Measurements from ENCODE around the gene HSD3B7.

HSD3B7 gene

DNA sequence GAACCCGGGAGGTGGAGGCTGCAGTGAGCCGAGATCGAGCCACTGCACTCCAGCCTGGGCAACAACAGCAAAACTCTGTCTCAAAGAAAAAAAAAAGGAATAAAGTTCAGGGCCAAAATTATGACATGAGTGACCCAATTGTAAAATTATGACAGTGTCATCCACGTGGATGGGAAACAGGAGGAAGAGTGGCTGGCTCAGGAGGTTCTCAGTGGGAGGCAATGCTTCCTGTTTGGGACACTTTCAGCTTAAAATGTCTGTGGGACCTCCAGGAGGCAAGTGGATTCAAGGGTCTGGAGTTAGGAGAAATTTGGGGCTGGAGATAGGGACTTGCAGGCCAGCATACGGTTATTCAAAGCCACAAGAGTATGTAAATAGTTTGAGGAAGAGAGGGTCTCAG, 40.3 kb downstream of the HSD3B7 start:
- ATAC-seq = no peak
- TF ChIP-seq ZFP30 (CRISPR knock-in tag; IDR thresholded peaks at IDR 0.05) (no peak), ESRRG (CRISPR knock-in tag; IDR thresholded peaks at IDR 0.05) (no peak), TCF4 (CRISPR knock-in tag; IDR thresholded peaks at IDR 0.05; ENCODE audit: borderline replicate concordance) (no peak), TOX (CRISPR knock-in tag; IDR thresholded peaks at IDR 0.05; ENCODE audit: borderline replicate concordance) (no peak), ZNF70 (CRISPR knock-in tag; IDR thresholded peaks at IDR 0.05) (no peak), ARNTL (CRISPR knock-in tag; IDR thresholded peaks at IDR 0.05; ENCODE audit: borderline replicate concordance, low read depth) (no peak), ISL1 (CRISPR knock-in tag; IDR thresholded peaks at IDR 0.05) (no peak), BACH2 (CRISPR knock-in tag; IDR thresholded peaks at IDR 0.05; ENCODE audit: borderline replicate concordance) (no peak), PPARA (CRISPR knock-in tag; IDR thresholded peaks at IDR 0.05; ENCODE audit: borderline replicate concordance) (no peak), ZFP3 (CRISPR knock-in tag; IDR thresholded peaks at IDR 0.05) (no peak), OSR1 (CRISPR knock-in tag; IDR thresholded peaks at IDR 0.05) (no peak)
- TF ChIP-seq, protein P1, sequence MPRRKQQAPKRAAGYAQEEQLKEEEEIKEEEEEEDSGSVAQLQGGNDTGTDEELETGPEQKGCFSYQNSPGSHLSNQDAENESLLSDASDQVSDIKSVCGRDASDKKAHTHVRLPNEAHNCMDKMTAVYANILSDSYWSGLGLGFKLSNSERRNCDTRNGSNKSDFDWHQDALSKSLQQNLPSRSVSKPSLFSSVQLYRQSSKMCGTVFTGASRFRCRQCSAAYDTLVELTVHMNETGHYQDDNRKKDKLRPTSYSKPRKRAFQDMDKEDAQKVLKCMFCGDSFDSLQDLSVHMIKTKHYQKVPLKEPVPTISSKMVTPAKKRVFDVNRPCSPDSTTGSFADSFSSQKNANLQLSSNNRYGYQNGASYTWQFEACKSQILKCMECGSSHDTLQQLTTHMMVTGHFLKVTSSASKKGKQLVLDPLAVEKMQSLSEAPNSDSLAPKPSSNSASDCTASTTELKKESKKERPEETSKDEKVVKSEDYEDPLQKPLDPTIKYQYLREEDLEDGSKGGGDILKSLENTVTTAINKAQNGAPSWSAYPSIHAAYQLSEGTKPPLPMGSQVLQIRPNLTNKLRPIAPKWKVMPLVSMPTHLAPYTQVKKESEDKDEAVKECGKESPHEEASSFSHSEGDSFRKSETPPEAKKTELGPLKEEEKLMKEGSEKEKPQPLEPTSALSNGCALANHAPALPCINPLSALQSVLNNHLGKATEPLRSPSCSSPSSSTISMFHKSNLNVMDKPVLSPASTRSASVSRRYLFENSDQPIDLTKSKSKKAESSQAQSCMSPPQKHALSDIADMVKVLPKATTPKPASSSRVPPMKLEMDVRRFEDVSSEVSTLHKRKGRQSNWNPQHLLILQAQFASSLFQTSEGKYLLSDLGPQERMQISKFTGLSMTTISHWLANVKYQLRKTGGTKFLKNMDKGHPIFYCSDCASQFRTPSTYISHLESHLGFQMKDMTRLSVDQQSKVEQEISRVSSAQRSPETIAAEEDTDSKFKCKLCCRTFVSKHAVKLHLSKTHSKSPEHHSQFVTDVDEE (CRISPR knock-in tag; IDR thresholded peaks at IDR 0.05) = no peak
- TF ChIP-seq, protein P2, sequence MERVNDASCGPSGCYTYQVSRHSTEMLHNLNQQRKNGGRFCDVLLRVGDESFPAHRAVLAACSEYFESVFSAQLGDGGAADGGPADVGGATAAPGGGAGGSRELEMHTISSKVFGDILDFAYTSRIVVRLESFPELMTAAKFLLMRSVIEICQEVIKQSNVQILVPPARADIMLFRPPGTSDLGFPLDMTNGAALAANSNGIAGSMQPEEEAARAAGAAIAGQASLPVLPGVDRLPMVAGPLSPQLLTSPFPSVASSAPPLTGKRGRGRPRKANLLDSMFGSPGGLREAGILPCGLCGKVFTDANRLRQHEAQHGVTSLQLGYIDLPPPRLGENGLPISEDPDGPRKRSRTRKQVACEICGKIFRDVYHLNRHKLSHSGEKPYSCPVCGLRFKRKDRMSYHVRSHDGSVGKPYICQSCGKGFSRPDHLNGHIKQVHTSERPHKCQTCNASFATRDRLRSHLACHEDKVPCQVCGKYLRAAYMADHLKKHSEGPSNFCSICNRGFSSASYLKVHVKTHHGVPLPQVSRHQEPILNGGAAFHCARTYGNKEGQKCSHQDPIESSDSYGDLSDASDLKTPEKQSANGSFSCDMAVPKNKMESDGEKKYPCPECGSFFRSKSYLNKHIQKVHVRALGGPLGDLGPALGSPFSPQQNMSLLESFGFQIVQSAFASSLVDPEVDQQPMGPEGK (CRISPR knock-in tag; IDR thresholded peaks at IDR 0.05; ENCODE audit: borderline replicate concordance) = no peak
- TF ChIP-seq, protein P3, sequence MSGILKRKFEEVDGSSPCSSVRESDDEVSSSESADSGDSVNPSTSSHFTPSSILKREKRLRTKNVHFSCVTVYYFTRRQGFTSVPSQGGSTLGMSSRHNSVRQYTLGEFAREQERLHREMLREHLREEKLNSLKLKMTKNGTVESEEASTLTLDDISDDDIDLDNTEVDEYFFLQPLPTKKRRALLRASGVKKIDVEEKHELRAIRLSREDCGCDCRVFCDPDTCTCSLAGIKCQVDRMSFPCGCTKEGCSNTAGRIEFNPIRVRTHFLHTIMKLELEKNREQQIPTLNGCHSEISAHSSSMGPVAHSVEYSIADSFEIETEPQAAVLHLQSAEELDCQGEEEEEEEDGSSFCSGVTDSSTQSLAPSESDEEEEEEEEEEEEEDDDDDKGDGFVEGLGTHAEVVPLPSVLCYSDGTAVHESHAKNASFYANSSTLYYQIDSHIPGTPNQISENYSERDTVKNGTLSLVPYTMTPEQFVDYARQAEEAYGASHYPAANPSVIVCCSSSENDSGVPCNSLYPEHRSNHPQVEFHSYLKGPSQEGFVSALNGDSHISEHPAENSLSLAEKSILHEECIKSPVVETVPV (CRISPR knock-in tag; IDR thresholded peaks at IDR 0.05) = no peak
- TF ChIP-seq, protein P4, sequence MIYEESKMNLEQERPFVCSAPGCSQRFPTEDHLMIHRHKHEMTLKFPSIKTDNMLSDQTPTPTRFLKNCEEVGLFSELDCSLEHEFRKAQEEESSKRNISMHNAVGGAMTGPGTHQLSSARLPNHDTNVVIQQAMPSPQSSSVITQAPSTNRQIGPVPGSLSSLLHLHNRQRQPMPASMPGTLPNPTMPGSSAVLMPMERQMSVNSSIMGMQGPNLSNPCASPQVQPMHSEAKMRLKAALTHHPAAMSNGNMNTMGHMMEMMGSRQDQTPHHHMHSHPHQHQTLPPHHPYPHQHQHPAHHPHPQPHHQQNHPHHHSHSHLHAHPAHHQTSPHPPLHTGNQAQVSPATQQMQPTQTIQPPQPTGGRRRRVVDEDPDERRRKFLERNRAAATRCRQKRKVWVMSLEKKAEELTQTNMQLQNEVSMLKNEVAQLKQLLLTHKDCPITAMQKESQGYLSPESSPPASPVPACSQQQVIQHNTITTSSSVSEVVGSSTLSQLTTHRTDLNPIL (CRISPR knock-in tag; IDR thresholded peaks at IDR 0.05; ENCODE audit: low read depth) = no peak

DNA sequence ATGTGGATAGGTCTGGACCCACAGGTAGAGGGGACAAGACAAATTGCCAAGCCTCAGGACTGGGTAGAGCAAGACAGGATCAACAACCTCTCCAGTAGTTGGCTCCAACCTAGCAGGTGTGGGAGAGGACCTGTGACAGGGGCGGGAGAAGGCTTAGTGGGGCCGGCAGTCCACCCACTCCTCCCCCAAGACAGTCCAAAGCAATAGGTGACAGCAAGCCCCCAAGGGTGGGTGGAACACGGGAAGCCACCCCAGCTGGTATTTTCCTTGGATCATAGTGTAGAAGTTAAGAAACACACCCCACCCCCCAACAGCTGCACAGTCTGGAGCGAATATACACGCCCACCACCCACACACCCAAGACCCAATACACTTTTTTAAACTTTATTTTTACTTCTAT, 44.3 kb downstream of the HSD3B7 start:
- no peak for ATAC-seq
- TF ChIP-seq ZC3H10 (CRISPR knock-in tag; IDR thresholded peaks at IDR 0.05) (no peak), CSDC2 (CRISPR knock-in tag; IDR thresholded peaks at IDR 0.05) (no peak), GLIS3 (CRISPR knock-in tag; IDR thresholded peaks at IDR 0.05) (no peak), OSR1 (CRISPR knock-in tag; IDR thresholded peaks at IDR 0.05) (no peak)
- TF ChIP-seq, protein P4 (CRISPR knock-in tag; IDR thresholded peaks at IDR 0.05; ENCODE audit: low read depth) = no peak

DNA sequence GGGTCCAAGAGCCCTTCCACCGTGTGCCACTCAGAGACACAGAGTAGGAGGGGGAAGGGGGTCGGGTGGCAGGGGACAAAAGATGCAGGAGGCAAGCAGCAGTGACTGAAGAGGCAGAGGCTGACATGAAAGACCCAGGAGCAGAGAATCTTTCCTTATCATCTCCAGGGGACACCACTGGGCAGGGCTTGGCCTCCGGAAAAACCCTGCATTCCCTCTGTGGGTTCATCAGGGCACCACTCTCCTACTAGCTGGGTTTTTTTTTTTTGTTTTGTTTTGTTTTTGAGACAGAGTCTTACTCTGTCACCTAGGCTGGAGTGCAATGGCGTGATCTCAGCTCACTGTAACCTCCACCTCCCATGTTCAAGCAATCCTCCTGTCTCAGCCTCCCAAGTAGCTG, 46.3 kb downstream of the HSD3B7 start:
- TF ChIP-seq ZC3H10 (CRISPR knock-in tag; IDR thresholded peaks at IDR 0.05) (no peak), CSDC2 (CRISPR knock-in tag; IDR thresholded peaks at IDR 0.05) (no peak), PPARA (CRISPR knock-in tag; IDR thresholded peaks at IDR 0.05; ENCODE audit: borderline replicate concordance) (no peak), SNAI2 (CRISPR knock-in tag; IDR thresholded peaks at IDR 0.05) (no peak), ZNF8 (CRISPR knock-in tag; IDR thresholded peaks at IDR 0.05) (no peak), ARNTL (CRISPR knock-in tag; IDR thresholded peaks at IDR 0.05; ENCODE audit: borderline replicate concordance, low read depth) (no peak), TCF4 (CRISPR knock-in tag; IDR thresholded peaks at IDR 0.05; ENCODE audit: borderline replicate concordance) (no peak), RARB (CRISPR knock-in tag; IDR thresholded peaks at IDR 0.05) (no peak), ZFP3 (CRISPR knock-in tag; IDR thresholded peaks at IDR 0.05) (no peak), GLIS3 (CRISPR knock-in tag; IDR thresholded peaks at IDR 0.05) (no peak), ISL1 (CRISPR knock-in tag; IDR thresholded peaks at IDR 0.05) (no peak)
- TF ChIP-seq, protein P2 (CRISPR knock-in tag; IDR thresholded peaks at IDR 0.05; ENCODE audit: borderline replicate concordance) = no peak
- TF ChIP-seq, protein P5, sequence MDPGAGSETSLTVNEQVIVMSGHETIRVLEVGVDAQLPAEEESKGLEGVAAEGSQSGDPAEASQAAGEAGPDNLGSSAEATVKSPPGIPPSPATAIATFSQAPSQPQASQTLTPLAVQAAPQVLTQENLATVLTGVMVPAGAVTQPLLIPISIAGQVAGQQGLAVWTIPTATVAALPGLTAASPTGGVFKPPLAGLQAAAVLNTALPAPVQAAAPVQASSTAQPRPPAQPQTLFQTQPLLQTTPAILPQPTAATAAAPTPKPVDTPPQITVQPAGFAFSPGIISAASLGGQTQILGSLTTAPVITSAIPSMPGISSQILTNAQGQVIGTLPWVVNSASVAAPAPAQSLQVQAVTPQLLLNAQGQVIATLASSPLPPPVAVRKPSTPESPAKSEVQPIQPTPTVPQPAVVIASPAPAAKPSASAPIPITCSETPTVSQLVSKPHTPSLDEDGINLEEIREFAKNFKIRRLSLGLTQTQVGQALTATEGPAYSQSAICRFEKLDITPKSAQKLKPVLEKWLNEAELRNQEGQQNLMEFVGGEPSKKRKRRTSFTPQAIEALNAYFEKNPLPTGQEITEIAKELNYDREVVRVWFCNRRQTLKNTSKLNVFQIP (CRISPR knock-in tag; IDR thresholded peaks at IDR 0.05; ENCODE audit: borderline replicate concordance, low read depth) = no peak
- ATAC-seq = no peak

Data from SK-N-SH treated with all-trans-retinoic acid at 6 μM for 48 hours (cell line).